CD4-positive, CD25-positive, alpha-beta regulatory T cell (primary cell): Measurements from ENCODE around the gene ETFA. TPM values are rescaled to one million over a fixed set of nuclear protein-coding genes. Genes with fewer than 3 reads are reported as not detected.

Experiments
- ATAC-seq, 2 donors: fragments of 150-1000 bp; cut with Tn5 transposase; one replicate each; pipeline ENCODE4 v1.10.0; 2021; ENCODE audit warnings: low read depth in 2 of 2, moderate number of reproducible peaks in 2 of 2, moderate library complexity in 1 of 2
- DNase-seq, 3 donors: peaks; one replicate each; pipeline versions ENCODE4 v3.0.0 to v3.0.0-alpha.2; 2012 to 2022; ENCODE audit warnings: mixed read lengths in 1 of 3
- H3K27ac ChIP-seq: one replicate; pipeline ENCODE4 v1.7.0; 2013; ENCODE audit warnings: mild to moderate bottlenecking, low read length; ENCODE audit not compliant: insufficient read depth, poor library complexity, severe bottlenecking
- H3K27me3 ChIP-seq: one replicate; pipeline ENCODE4 v1.7.0; 2013; ENCODE audit warnings: low read length; ENCODE audit not compliant: control insufficient read depth, insufficient read depth
- H3K36me3 ChIP-seq: one replicate; pipeline ENCODE4 v1.7.0; 2013; ENCODE audit warnings: mild to moderate bottlenecking, low read length, moderate library complexity; ENCODE audit not compliant: control insufficient read depth, insufficient read depth
- H3K4me1 ChIP-seq: 2 replicates; pipeline ENCODE4 v1.7.0; 2013; ENCODE audit warnings: mild to moderate bottlenecking, low read length; ENCODE audit not compliant: insufficient read depth, control insufficient read depth, poor library complexity, severe bottlenecking
- H3K4me3 ChIP-seq: one replicate; pipeline ENCODE4 v1.7.0; 2013; ENCODE audit warnings: low read depth, mild to moderate bottlenecking, low read length, moderate library complexity
- H3K9me3 ChIP-seq, 2 experiments: 1 replicate in 1 of 2; 2 replicates in 1 of 2; pipeline ENCODE4 v1.7.0; 2013; ENCODE audit warnings: low read length in 2 of 2, mild to moderate bottlenecking in 1 of 2, moderate library complexity in 1 of 2; ENCODE audit not compliant: control insufficient read depth in 2 of 2
- H3K27ac Mint-ChIP-seq, 3 donors: one replicate each; pipeline ENCODE4 v1.8.0; 2020 to 2022; ENCODE audit warnings: mild to moderate bottlenecking in 3 of 3, mixed read lengths in 3 of 3, moderate library complexity in 2 of 3
- H3K27me3 Mint-ChIP-seq: one replicate; pipeline ENCODE4 v1.8.0; 2022; ENCODE audit warnings: mild to moderate bottlenecking, mixed read lengths
- H3K36me3 Mint-ChIP-seq: one replicate; pipeline ENCODE4 v1.8.0; 2020; ENCODE audit warnings: mixed read lengths
- H3K4me1 Mint-ChIP-seq, 4 donors: one replicate each; pipeline ENCODE4 v1.8.0; 2020 to 2022; ENCODE audit warnings: mixed read lengths in 4 of 4, mild to moderate bottlenecking in 1 of 4
- H3K4me3 Mint-ChIP-seq, 4 donors: one replicate each; pipeline ENCODE4 v1.8.0; 2020 to 2022; ENCODE audit warnings: mild to moderate bottlenecking in 4 of 4, mixed read lengths in 4 of 4, moderate library complexity in 3 of 4
- H3K9me3 Mint-ChIP-seq, 7 donors: one replicate each; pipeline ENCODE4 v1.8.0; 2020 to 2022; ENCODE audit warnings: mixed read lengths in 7 of 7, mild to moderate bottlenecking in 3 of 7, moderate library complexity in 2 of 7
- polyA plus RNA-seq, 4 donors: library from polyadenylated mRNA; unstranded; fragments of 300-500 nt; fragmentation: Illumina TruSeq; gene quantifications; one replicate each; pipeline ENCODE4 v1.2.3, GENCODE V29; 2021
- total RNA-seq: library from RNA; stranded (reverse); gene quantifications from one replicate; pipeline ENCODE4 v1.2.3, GENCODE V29; 2022

The ETFA gene
- total and polyA plus RNA-seq, 5 donors from 2014 or later = 44.5 to 166 (median 120) TPM

DNA sequence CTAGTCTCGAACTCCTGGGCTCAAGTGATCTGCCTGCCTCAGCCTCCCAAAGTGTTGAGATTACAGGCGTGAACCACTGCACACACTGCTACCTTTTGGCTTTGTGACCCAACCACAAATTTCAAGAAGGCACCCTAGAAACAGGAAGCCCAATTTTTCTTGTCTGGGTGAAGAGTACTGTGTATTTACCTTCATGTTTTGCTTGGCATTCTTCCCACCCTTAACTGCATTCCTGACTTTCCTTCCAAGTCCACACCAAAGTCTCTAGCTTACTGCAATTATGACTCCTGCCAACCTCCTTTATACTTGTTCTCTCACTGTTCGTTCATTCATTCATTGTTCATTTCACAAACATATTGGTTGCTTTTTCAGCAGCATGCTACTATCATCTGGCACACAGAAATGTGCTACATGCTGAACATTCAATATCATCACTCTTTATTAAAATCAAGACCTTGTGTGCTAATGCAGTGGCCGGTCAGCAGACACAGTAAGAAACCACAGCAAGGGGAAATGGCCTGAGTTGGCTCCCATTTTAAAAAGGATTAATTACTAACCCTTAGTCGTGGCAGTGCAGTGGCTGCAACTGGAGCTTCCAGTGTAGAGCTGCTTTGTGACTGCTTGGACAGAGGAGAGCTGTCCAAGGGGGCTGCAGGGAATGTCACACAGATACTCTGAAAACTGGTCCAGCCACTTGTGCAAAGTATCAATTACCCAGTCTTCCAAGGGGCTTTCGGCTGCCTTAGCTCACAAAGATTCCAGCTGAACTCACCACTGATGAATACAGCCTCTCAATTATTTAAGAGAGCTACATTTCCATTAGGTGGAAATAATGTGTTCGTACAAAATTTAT lies 94.0 kb downstream of the ETFA start:
- peaks cover 46% of the 10 kb centered on the region for H3K36me3 Mint-ChIP-seq
- H3K27me3 Mint-ChIP-seq = no peaks in the 10 kb centered on the region
- Histone ChIP-seq H3K36me3 (peaks cover 35% of the 10 kb centered on the region), H3K4me1 (no peaks in the 10 kb centered on the region), H3K4me3 (no peak overlapping the region), H3K27me3 (no peaks in the 10 kb centered on the region), H3K9me3 (no peaks in the 10 kb centered on the region), H3K27ac (no peak overlapping the region)
- peak overlapping the region in 1 of 3 donors; percentile 9 for H3K27ac Mint-ChIP-seq
- peaks cover 0 to 9% (median 6%) of the 10 kb centered on the region in 4 donors for H3K4me1 Mint-ChIP-seq
- peaks cover 0 to 3% (median 0%) of the 10 kb centered on the region in 7 donors for H3K9me3 Mint-ChIP-seq
- DNase-seq (no peak), ATAC-seq (no peak)
- H3K4me3 Mint-ChIP-seq = peak overlapping the region in 1 of 4 donors; percentile 38

DNA sequence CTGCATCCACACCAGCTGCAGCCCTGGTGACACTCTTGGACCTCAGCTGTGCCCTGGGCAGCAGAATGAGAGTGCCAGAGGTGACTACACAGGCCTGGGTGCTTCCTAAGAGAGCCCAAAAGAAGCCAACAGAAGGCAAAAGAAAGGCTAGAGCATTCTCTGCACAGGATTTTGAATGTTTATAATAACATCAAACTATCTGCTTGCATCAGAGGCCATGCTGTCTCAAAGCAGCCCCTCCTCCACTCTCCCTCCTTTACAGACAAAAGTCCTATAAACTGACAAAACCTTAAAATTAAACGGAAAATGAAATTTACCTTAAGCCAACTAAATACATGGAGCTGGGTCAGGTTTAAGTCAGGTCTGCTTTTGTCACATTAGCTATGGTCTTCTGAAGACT lies 95.6 kb downstream of the ETFA start:
- Histone ChIP-seq H3K9me3 (no peaks in the 10 kb centered on the region), H3K36me3 (peaks cover 49% of the 10 kb centered on the region), H3K27ac (no peak overlapping the region), H3K27me3 (no peaks in the 10 kb centered on the region), H3K4me1 (no peaks in the 10 kb centered on the region), H3K4me3 (no peak overlapping the region)
- Mint-ChIP-seq H3K4me3 (peak overlapping the region in 1 of 4 donors; percentile 12), H3K27me3 (no peaks in the 10 kb centered on the region), H3K36me3 (peaks cover 53% of the 10 kb centered on the region), H3K4me1 (peaks cover 0 to 9% (median 7%) of the 10 kb centered on the region in 4 donors), H3K27ac (peak overlapping the region in 2 of 3 donors; percentile 25 to 72), H3K9me3 (peaks cover 0 to 3% (median 0%) of the 10 kb centered on the region in 7 donors)
- DNase-seq (no peak), ATAC-seq (no peak)

DNA sequence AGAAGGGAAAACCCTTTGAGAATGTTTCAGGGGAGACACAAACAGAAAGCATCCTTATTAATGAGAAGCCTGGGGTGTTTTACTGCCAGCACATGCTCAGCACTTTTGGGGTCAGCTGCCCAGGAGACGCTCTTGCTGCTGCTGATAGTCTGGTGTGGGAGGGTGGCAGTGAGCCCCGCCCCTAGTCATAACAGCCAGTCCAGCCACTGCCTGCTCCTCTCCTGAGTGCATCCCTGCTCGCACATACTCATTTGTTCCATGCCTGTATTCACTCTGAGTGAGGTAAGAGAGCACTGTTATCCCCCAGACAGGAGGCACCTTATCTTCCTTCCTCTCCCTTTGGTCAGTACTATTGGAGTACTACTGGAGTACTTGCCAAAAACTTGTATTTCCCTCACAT lies 101.3 kb downstream of the ETFA start:
- peaks cover 48% of the 10 kb centered on the region for H3K36me3 Mint-ChIP-seq
- peaks cover 0 to 5% (median 1%) of the 10 kb centered on the region in 4 donors for H3K4me1 Mint-ChIP-seq
- no peaks in the 10 kb centered on the region for H3K9me3 ChIP-seq
- H3K4me3 Mint-ChIP-seq = no peak overlapping the region
- no peak overlapping the region for H3K27ac Mint-ChIP-seq
- ATAC-seq = no peak
- H3K4me1 ChIP-seq = no peaks in the 10 kb centered on the region
- peaks cover 38% of the 10 kb centered on the region for H3K36me3 ChIP-seq
- peaks cover 0 to 1% (median 0%) of the 10 kb centered on the region in 7 donors for H3K9me3 Mint-ChIP-seq
- H3K27ac ChIP-seq = no peak overlapping the region
- no peaks in the 10 kb centered on the region for H3K27me3 ChIP-seq
- no peaks in the 10 kb centered on the region for H3K27me3 Mint-ChIP-seq
- H3K4me3 ChIP-seq = no peak overlapping the region
- no peak for DNase-seq

DNA sequence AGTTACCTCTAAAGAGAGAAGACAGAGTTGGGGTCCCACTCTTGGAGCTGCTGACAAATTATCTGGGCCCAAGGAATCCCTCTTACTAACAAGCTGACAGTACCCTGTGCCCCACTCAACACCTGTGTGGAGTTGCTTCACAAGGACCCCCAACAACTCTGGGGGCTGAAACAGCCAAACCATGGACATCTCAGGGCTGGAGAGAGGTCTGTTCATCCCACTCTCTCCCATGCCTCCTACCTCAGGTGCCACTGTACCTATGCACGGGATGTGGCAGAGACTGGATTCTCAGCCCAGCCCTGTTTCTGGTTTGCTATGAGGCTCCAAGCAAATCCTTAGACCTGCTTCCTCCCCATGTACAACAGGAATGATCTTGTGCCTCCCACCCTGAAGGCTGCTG lies 101.7 kb downstream of the ETFA start:
- H3K4me3 Mint-ChIP-seq = no peak overlapping the region
- DNase-seq (no peak), ATAC-seq (no peak)
- Histone ChIP-seq H3K4me3 (no peak overlapping the region), H3K9me3 (no peaks in the 10 kb centered on the region), H3K36me3 (peaks cover 34% of the 10 kb centered on the region), H3K27ac (no peak overlapping the region), H3K27me3 (no peaks in the 10 kb centered on the region), H3K4me1 (no peaks in the 10 kb centered on the region)
- no peak overlapping the region for H3K27ac Mint-ChIP-seq
- no peaks in the 10 kb centered on the region for H3K27me3 Mint-ChIP-seq
- peaks cover 46% of the 10 kb centered on the region for H3K36me3 Mint-ChIP-seq
- H3K4me1 Mint-ChIP-seq = peaks cover 0 to 5% (median 1%) of the 10 kb centered on the region in 4 donors
- peaks cover 0 to 1% (median 0%) of the 10 kb centered on the region in 7 donors for H3K9me3 Mint-ChIP-seq

DNA sequence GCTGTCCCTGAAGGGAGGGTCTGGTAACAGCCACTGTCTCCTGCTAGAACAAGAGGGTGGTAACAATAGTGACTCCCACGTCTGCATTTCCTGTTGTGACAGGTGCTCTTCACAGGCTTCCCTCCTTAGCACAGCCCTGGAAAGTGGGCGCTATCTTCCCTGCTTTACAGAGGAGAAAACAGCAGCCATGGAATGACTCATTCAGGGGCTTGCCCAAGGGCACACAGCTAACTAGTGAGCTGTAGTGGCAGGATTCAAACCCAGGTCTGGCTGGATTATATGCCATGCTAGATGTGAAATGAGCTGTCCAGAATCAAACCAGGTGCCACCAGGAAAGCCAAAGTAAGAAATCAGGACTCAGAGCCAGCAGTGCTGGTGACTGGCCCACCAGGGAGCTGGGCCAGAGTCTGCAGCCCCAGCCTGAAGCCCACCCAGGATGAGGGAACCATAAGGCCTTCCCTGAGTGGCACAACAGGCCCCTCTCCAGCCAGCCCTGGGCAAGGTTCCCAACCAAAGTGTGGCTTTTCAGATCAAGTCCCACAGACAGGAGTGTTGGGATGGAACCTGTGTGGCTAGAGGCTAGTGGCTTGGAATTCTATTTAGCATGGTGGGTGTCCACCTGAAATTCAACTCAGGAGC lies 102.4 kb downstream of the ETFA start:
- peaks cover 0 to 1% (median 0%) of the 10 kb centered on the region in 7 donors for H3K9me3 Mint-ChIP-seq
- no peak overlapping the region for H3K4me3 Mint-ChIP-seq
- no peak overlapping the region for H3K27ac Mint-ChIP-seq
- DNase-seq = no peak
- no peak overlapping the region for H3K4me3 ChIP-seq
- H3K9me3 ChIP-seq = no peaks in the 10 kb centered on the region
- H3K27ac ChIP-seq = no peak overlapping the region
- H3K4me1 Mint-ChIP-seq = peaks cover 0 to 5% (median 1%) of the 10 kb centered on the region in 4 donors
- no peaks in the 10 kb centered on the region for H3K27me3 ChIP-seq
- peaks cover 29% of the 10 kb centered on the region for H3K36me3 ChIP-seq
- H3K36me3 Mint-ChIP-seq = peaks cover 43% of the 10 kb centered on the region
- no peaks in the 10 kb centered on the region for H3K27me3 Mint-ChIP-seq
- ATAC-seq = no peak
- no peaks in the 10 kb centered on the region for H3K4me1 ChIP-seq

DNA sequence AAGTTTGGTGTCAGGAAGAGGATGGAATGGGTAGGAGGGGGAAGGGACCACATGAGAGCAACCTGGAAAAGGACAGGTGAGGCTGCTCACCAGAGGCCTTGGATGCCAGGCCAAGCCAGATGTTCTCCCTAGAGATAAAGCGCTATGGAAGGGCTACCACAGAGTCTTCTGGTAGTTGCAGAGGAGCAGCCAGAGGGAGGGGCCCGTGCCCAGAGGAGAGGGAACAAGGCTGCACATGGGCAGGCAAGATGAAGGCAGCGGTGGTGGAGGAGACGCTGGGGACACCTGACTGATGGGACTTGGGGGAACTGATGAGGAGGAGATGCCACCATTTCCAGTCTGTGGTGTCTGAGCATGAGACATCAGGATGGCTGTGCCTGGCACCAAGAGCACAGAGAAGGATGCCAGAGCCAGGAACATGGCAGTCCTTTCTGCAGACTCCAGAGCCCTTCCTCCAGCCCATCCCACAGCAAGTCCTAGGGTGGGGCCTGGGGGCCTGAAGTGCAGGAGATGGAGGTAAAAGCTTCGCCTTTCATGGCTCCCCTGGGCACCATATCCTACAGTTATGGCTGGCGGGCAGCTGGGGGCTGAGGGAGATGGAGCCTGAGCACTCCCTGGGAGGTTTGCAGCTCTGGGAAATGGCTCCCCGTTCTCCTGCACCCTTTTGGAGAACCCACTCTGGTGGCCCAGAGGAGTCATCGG lies 103.0 kb downstream of the ETFA start:
- ATAC-seq = no peak
- DNase-seq = no peak
- Mint-ChIP-seq H3K36me3 (peaks cover 42% of the 10 kb centered on the region), H3K27me3 (no peaks in the 10 kb centered on the region), H3K9me3 (no peaks in the 10 kb centered on the region), H3K4me1 (peaks cover 0 to 5% (median 1%) of the 10 kb centered on the region in 4 donors), H3K4me3 (no peak overlapping the region), H3K27ac (peak overlapping the region in 2 of 3 donors; percentile 67 to 95)
- Histone ChIP-seq H3K27me3 (no peaks in the 10 kb centered on the region), H3K4me3 (no peak overlapping the region), H3K27ac (no peak overlapping the region), H3K9me3 (no peaks in the 10 kb centered on the region), H3K36me3 (peaks cover 25% of the 10 kb centered on the region), H3K4me1 (no peaks in the 10 kb centered on the region)

DNA sequence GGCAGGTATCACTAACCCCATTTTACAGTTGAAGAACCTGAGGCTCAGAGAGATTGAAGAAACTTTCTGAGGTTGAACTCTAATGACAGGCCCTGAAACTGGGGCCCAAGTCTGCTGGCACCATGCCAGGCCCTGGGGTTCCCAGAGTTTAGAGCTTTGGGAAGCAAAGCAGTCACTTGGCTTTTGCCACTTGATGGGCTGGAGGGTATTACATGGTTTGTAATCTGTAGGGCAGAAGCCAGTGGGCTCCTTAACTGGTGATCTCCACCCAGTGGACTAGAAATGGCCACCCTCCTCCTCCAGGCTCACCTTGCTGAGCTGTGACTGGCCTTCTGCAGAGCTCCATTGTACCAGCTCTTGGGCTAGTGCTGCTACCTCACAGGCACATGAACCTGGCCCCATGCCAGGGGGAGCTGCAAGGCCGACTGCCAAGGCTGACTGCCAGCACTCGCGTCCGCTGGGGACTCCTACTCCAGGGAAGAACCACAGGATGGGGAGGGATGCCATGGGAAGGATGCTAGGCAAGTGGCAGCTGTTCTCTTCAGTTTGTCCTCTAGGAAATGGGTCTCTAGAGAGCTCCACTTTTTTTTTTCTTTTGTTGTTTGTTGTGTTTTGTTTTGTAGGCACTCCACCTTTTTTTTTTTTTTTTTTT lies 104.8 kb downstream of the ETFA start:
- Mint-ChIP-seq H3K27ac (no peak overlapping the region), H3K9me3 (peaks cover 0 to 2% (median 0%) of the 10 kb centered on the region in 7 donors), H3K36me3 (peaks cover 27% of the 10 kb centered on the region), H3K4me3 (no peak overlapping the region), H3K27me3 (no peaks in the 10 kb centered on the region), H3K4me1 (peaks cover 0 to 3% (median 0%) of the 10 kb centered on the region in 4 donors)
- Histone ChIP-seq H3K9me3 (no peaks in the 10 kb centered on the region), H3K27ac (no peak overlapping the region), H3K4me1 (no peaks in the 10 kb centered on the region), H3K4me3 (no peak overlapping the region), H3K36me3 (peaks cover 13% of the 10 kb centered on the region), H3K27me3 (no peaks in the 10 kb centered on the region)
- ATAC-seq (no peak), DNase-seq (no peak)
